IMR-90 (cell line): ENCODE results near the gene MYO5A. TPM values are rescaled to one million over a fixed set of nuclear protein-coding genes. Genes with fewer than 3 reads are reported as not detected.
A peak's percentile ranks its signal among the peaks of the same experiment; 100 is the strongest.

Experiments
- ATAC-seq: fragments of 200-7000 bp; cut with Tn5 transposase; 2 replicates; pipeline ENCODE4 v1.9.1; 2020; ENCODE audit warnings: low read depth, mild to moderate bottlenecking, moderate library complexity
- BruUV-seq: library from RNA; stranded (reverse); fragments of 400-500 nt; replicated peaks from 2 replicates; lab custom pipeline; 2021; lab: Mats Ljungman, UMichigan
- CTCF ChIA-PET: fragments of 300-600 bp; formaldehyde crosslinking; extraction: SDS; loops from one replicate; lab custom pipeline; 2021; ENCODE audit warnings: antibody characterized with exemption; lab: Yijun Ruan, JAX
- POLR2A ChIA-PET: fragments of 300-600 bp; sonication (Branson Sonifier 250); formaldehyde crosslinking; loops from one replicate; lab custom pipeline; 2022; ENCODE audit warnings: antibody characterized with exemption; ENCODE audit not compliant: unreplicated experiment; lab: Charles Lee
- DNase-seq: peaks from one replicate; pipeline ENCODE4 v3.0.0; 2013
- H2AFZ ChIP-seq: replicated peaks from 2 replicates; pipeline ENCODE3; 2013; ENCODE audit warnings: low read length, mild to moderate bottlenecking; ENCODE audit not compliant: poor library complexity
- H2AK5ac ChIP-seq: 2 replicates; pipeline ENCODE4 v1.6.1; 2013; ENCODE audit warnings: low read depth, low read length, inconsistent platforms
- H2AK9ac ChIP-seq: replicated peaks from 2 replicates; pipeline ENCODE3; 2013; ENCODE audit warnings: mild to moderate bottlenecking, low read depth, low read length, moderate library complexity; ENCODE audit not compliant: poor library complexity
- H2BK120ac ChIP-seq: 2 replicates; pipeline ENCODE4 v1.6.1; 2013; ENCODE audit warnings: low read depth, low read length, inconsistent platforms
- H2BK15ac ChIP-seq: 3 replicates; pipeline ENCODE4 v1.6.1; 2013; ENCODE audit warnings: low read depth, low read length, inconsistent platforms
- H2BK20ac ChIP-seq: 2 replicates; pipeline ENCODE4 v1.6.1; 2013; ENCODE audit warnings: low read depth, mild to moderate bottlenecking, inconsistent platforms, low read length, moderate library complexity
- H2BK5ac ChIP-seq: 2 replicates; pipeline ENCODE4 v1.6.1; 2013; ENCODE audit warnings: mild to moderate bottlenecking, low read depth, low read length, inconsistent platforms; ENCODE audit not compliant: poor library complexity, severe bottlenecking
- H3K14ac ChIP-seq: replicated peaks from 2 replicates; pipeline ENCODE4 v1.6.1; 2013; ENCODE audit warnings: low read depth, low read length, inconsistent platforms
- H3K18ac ChIP-seq: 2 replicates; pipeline ENCODE4 v1.6.1; 2013; ENCODE audit warnings: low read depth, low read length, control low read depth
- H3K23ac ChIP-seq: 2 replicates; pipeline ENCODE4 v1.6.1; 2013; ENCODE audit warnings: low read depth, low read length, inconsistent platforms
- H3K27ac ChIP-seq: 2 replicates; pipeline ENCODE4 v1.5.1; 2013; ENCODE audit warnings: mild to moderate bottlenecking, control low read depth, low read length; ENCODE audit not compliant: insufficient read depth
- H3K27me3 ChIP-seq: 2 replicates; pipeline ENCODE4 v1.6.1; 2013; ENCODE audit warnings: low read length; ENCODE audit not compliant: control insufficient read depth, insufficient read depth
- H3K36me3 ChIP-seq: 2 replicates; pipeline ENCODE4 v1.6.1; 2013; ENCODE audit warnings: low read length, mixed read lengths; ENCODE audit not compliant: control insufficient read depth, insufficient read depth
- H3K4ac ChIP-seq: 2 replicates; pipeline ENCODE4 v1.6.1; 2013; ENCODE audit warnings: low read depth, low read length, inconsistent platforms
- H3K4me1 ChIP-seq: 2 replicates; pipeline ENCODE4 v1.6.1; 2013; ENCODE audit warnings: low read length, mixed read lengths; ENCODE audit not compliant: control insufficient read depth, insufficient read depth
- H3K4me2 ChIP-seq: 2 replicates; pipeline ENCODE4 v1.6.1; 2013; ENCODE audit warnings: low read depth, mild to moderate bottlenecking, control low read depth, low read length, moderate library complexity
- H3K4me3 ChIP-seq: 2 replicates; pipeline ENCODE4 v1.5.1; 2013; ENCODE audit warnings: low read depth, mild to moderate bottlenecking, control low read depth, low read length, moderate library complexity; ENCODE audit not compliant: insufficient read depth
- H3K56ac ChIP-seq: 2 replicates; pipeline ENCODE4 v1.6.1; 2013; ENCODE audit warnings: low read length, inconsistent platforms; ENCODE audit not compliant: insufficient read depth; ENCODE audit errors: extremely low read depth
- H3K79me1 ChIP-seq, 2 experiments: 2 replicates each; pipeline ENCODE4 v1.6.1; 2013; ENCODE audit warnings: low read length in 2 of 2, inconsistent platforms in 1 of 2, low read depth in 1 of 2
- H3K9ac ChIP-seq: 2 replicates; pipeline ENCODE4 v1.6.1; 2013; ENCODE audit warnings: low read depth, low read length, control low read depth
- H3K9me1 ChIP-seq: 2 replicates; pipeline ENCODE4 v1.6.1; 2013; ENCODE audit warnings: low read length, inconsistent platforms; ENCODE audit not compliant: insufficient read depth
- H3K9me3 ChIP-seq: 2 replicates; pipeline ENCODE4 v1.6.1; 2013; ENCODE audit warnings: low read length; ENCODE audit not compliant: control insufficient read depth, insufficient read depth
- H4K20me1 ChIP-seq: 2 replicates; pipeline ENCODE4 v1.6.1; 2013; ENCODE audit warnings: low read length, inconsistent platforms; ENCODE audit not compliant: insufficient read depth
- H4K5ac ChIP-seq: 2 replicates; pipeline ENCODE4 v1.6.1; 2013; ENCODE audit warnings: mild to moderate bottlenecking, low read depth, low read length, control low read depth
- H4K8ac ChIP-seq, 2 experiments: 2 replicates each; pipeline ENCODE4 v1.6.1; 2013; ENCODE audit warnings: low read depth in 2 of 2, low read length in 2 of 2, control low read depth in 1 of 2, inconsistent platforms in 1 of 2
- H4K91ac ChIP-seq: 2 replicates; pipeline ENCODE4 v1.6.1; 2013; ENCODE audit warnings: low read depth, low read length, inconsistent platforms; ENCODE audit not compliant: insufficient read depth
- CEBPB ChIP-seq: IDR thresholded peaks from 2 replicates; pipeline ENCODE4 v1.6.1; 2012; ENCODE audit warnings: low read depth, low read length, improper control_type of control experiment
- CHD1 ChIP-seq: IDR thresholded peaks from 2 replicates; pipeline ENCODE4 v1.6.1; 2012; ENCODE audit warnings: low read depth, low read length, improper control_type of control experiment
- MAFK ChIP-seq: IDR thresholded peaks from 2 replicates; pipeline ENCODE4 v1.6.1; 2012; ENCODE audit warnings: low read depth, low read length, improper control_type of control experiment
- POLR2A ChIP-seq: IDR thresholded peaks from 2 replicates; pipeline ENCODE4 v1.6.1; 2012; ENCODE audit warnings: mild to moderate bottlenecking, low read depth, low read length
- WGBS, 2 experiments: methylation state at CpG; one replicate each; pipeline versions ENCODE4 v1.1.5 to v1.1.7; 2013; ENCODE audit warnings: missing lambda C conversion rate in 2 of 2; ENCODE audit not compliant: insufficient read length in 1 of 2; ENCODE audit errors: extremely low coverage in 2 of 2; 5-methylcytosine and 5-hydroxymethylcytosine counted together
- dilution Hi-C: fragments of 300-500 bp; cut with HindIII; formaldehyde crosslinking; loops from one replicate; pipeline ENCODE4 v1.14.3; 2018; ENCODE audit warnings: low sequenced_read_pairs; ENCODE audit not compliant: unreplicated experiment
- in situ Hi-C: fragments of 300-500 bp; cut with MboI; formaldehyde crosslinking; loops from 3 replicates; pipeline ENCODE4 v1.14.3; 2019; ENCODE audit warnings: low sequenced_read_pairs, inconsistent platforms, mixed read lengths
- intact Hi-C: fragments of 100-400 bp; cut with micrococcal nuclease; formaldehyde crosslinking; loops from 2 replicates; pipeline ENCODE4 v1.10.0; 2022
- polyA plus RNA-seq, 3 experiments: library from polyadenylated mRNA; depleted of rRNA; stranded (reverse); fragments of >200 nt; gene quantifications; 2 replicates each; pipeline ENCODE4 v1.2.3, GENCODE V29; 2012; ENCODE audit warnings: low replicate concordance in 1 of 3
- total RNA-seq: library from RNA; depleted of rRNA; stranded (reverse); fragments of >200 nt; gene quantifications from 2 replicates; pipeline ENCODE4 v1.2.3, GENCODE V29; 2012

The MYO5A gene
- total and polyA plus RNA-seq, 2 of the 4 experiments (the other 2 are of a cell fraction): 19.4 to 69.2 TPM

- H3K4me3 ChIP-seq: no peak overlapping the region
- no peak overlapping the region for H2AFZ ChIP-seq
- no peak overlapping the region for H3K23ac ChIP-seq
- no CpG with 5 or more reads among the region's 1 CpG for WGBS, 2 experiments
- CTCF ChIA-PET: no interaction called here
- no peak overlapping the region for H2AK9ac ChIP-seq
- intact Hi-C loops: no loop called here
- no peak overlapping the region for H2BK120ac ChIP-seq
- no peaks in the 10 kb centered on the region; the same call in 1 of the 2 replicates for H3K9me1 ChIP-seq
- H3K14ac ChIP-seq: no peak overlapping the region
- POLR2A ChIA-PET: no interaction called here
- in situ Hi-C loops: no loop called here
- no peaks in the 10 kb centered on the region; the same call in 1 of the 2 replicates for H3K4me1 ChIP-seq
- no peak overlapping the region for H2AK5ac ChIP-seq
- H3K27ac ChIP-seq: no peak overlapping the region
- H3K4me2 ChIP-seq: no peak overlapping the region
- H4K8ac ChIP-seq: no peak overlapping the region
- no peak overlapping the region for H2BK15ac ChIP-seq
- H3K4ac ChIP-seq: no peak overlapping the region
- H4K20me1 ChIP-seq: no peaks in the 10 kb centered on the region
- DNase-seq (peak; percentile 87), ATAC-seq (peak; percentile 67)
- BruUV-seq: no TSS peak
- no peak overlapping the region for H3K9ac ChIP-seq
- peaks cover 1% of the 10 kb centered on the region; the same call in 1 of the 2 replicates for H3K36me3 ChIP-seq
- dilution Hi-C loops: no loop called here
- H3K9me3 ChIP-seq: no peaks in the 10 kb centered on the region
- H3K27me3 ChIP-seq: no peaks in the 10 kb centered on the region
- no peak overlapping the region for H3K56ac ChIP-seq
- H2BK5ac ChIP-seq: no peak overlapping the region
- no peak overlapping the region for H3K18ac ChIP-seq
- no peak overlapping the region for H2BK20ac ChIP-seq
- H4K5ac ChIP-seq: no peak overlapping the region
- no peak overlapping the region for H4K91ac ChIP-seq
- H3K79me1 ChIP-seq: no peaks in the 10 kb centered on the region
- TF ChIP-seq CEBPB (peak; percentile 88), MAFK (peak; percentile 68; the same call in 1 of the 2 replicates), CHD1 (no peak), POLR2A (no peak)
Measured at GRCh38 chr15:52306270-52306669, 222.4 kb downstream of the MYO5A start.
